Activated T-helper 1 cell treated with anti-CD3 and anti-CD28 coated beads, Interleukin-2, amount 50 U/mL, for 16 hours (primary cell): Measurements from ENCODE around the gene YTHDF1.

Experiments used
- DNase-seq, 2 donors: peaks; one replicate each; pipeline ENCODE4 v3.0.0-alpha.2; 2020; ENCODE audit warnings: low read depth in 1 of 2, low spot score in 1 of 2

YTHDF1 gene

GRCh38 chr20:63248835-63249591 is 33.1 kb upstream of the YTHDF1 start:
- no peak for DNase-seq

DNA sequence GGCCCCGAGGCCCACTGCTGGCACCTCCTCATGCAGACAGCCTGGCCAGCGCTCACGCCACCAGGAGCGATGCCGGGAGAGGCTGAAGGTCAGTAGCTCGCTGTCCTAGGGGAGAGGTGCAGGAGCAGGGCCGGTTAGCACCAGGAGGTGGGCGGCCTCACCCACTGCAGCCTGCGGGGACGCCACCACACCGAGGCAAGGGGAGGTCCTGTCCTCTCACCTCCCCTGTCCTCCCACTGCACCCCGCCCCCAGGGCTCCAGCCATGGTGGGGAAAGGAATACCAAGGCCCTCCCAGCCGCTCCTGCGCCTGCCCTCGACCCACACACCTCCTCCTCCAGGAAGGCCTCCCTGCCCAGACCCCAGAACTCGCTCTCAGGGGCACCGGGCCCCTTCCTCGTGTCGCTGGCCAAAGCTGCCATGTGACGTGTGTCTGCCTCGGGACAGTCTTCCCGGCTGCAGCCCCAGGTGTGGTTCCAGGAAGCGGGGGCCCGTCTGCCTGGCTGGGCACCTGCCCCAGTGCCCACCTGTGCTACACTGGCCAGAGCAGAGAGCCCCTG is 31.8 kb upstream of the YTHDF1 start:
- no peak for DNase-seq

DNA sequence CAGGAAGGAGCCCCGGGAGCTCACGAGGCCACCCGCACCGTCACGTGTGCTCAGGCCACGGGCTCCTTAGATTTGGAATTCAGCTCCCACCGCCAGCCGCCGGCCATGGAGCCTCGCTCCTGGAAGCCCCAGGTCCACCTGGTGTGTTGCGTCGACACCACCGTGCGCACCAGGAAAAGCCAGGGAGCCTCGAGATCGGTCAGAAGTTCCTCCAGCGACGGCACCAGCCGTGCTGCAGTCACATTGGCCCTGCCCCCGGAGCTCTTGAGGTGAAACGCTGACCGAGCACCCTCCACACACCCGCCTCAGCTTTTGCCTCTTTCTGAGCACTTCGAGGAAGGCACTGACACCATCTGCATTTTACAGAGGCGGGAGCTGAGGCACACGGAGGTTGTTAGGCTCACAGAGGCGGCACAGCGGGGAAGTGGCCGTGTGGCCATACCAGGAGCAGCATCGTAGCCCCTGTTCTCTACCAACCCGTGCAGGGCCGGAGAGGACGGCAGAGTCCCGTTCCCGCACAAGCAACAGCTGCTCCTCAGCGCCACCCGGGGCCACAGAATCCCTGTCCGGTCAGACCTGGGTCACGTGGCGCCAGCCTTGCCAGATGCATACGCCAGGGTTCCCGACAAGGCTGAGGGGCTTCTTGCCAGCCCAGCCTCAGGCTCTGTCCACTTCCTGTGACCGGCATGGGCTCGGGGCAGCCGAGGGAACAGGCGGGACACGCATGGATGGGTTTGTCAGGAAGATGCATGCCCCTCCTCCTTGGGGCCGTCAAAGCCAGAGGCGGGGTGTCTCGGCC is 30.8 kb upstream of the YTHDF1 start:
- DNase-seq = no peak

- DNase-seq = no peak
These were observed 28.5 kb upstream of the YTHDF1 start for GRCh38 chr20:63244468-63244867.

- DNase-seq = no peak
These were observed 27.8 kb upstream of the YTHDF1 start for GRCh38 chr20:63243604-63244247.

DNA sequence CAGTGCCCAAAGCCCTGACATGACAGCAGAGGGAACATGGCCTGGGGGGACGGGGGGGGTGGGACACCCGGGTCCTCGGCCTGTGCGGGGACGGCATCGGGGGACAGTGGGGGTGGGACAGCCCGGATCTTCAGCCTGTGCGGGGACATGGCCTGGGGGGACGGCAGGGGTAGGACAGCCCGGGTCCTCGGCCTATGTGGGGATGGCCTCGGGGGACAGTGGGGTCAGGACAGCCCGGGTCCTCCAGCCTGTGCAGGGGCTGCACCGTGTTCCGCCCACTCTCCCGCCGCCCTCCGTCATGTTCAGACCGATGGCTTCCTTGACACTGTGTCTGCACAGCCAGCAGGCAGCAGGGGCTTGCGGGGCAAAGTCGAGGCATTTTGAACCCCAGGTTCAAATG is 26.8 kb upstream of the YTHDF1 start:
- no peak for DNase-seq

- no peak for DNase-seq
These were observed 25.3 kb upstream of the YTHDF1 start for GRCh38 chr20:63241272-63241671.

- DNase-seq = no peak
These were observed 24.1 kb upstream of the YTHDF1 start for GRCh38 chr20:63240004-63240403.

DNA sequence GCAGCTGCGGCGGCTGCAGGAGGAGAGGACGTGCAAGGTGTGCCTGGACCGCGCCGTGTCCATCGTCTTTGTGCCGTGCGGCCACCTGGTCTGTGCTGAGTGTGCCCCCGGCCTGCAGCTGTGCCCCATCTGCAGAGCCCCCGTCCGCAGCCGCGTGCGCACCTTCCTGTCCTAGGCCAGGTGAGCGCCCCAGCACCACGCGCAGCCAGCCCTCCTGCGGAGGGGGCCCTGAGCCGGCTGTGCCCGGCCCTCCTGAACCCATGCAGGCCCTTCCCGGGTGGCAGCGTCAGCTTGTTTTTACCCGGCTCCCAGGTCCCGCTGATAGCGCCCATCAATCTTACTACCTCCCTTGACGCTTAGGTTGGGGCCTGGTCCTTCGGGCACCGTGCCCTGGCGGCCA is 23.5 kb upstream of the YTHDF1 start:
- no peak for DNase-seq

- DNase-seq = no peak
These were observed 22.7 kb upstream of the YTHDF1 start for GRCh38 chr20:63238514-63239125.

GRCh38 chr20:63238031-63238430 is 22.1 kb upstream of the YTHDF1 start:
- no peak for DNase-seq

- DNase-seq = no peak
These were observed 20.3 kb upstream of the YTHDF1 start for GRCh38 chr20:63236116-63236837.

GRCh38 chr20:63235399-63235983 is 19.6 kb upstream of the YTHDF1 start, which contains the start of gene BIRC7:
BIRC7 (plus strand) TSS chr20:63235905; CDS start chr20:63236097, 192 bp downstream.
- no peak for DNase-seq

GRCh38 chr20:63234693-63235398 is 18.9 kb upstream of the YTHDF1 start:
- DNase-seq = no peak

GRCh38 chr20:63233924-63234323 is 18.0 kb upstream of the YTHDF1 start:
- no peak for DNase-seq

GRCh38 chr20:63233061-63233344 is 17.1 kb upstream of the YTHDF1 start:
- no peak for DNase-seq

GRCh38 chr20:63232235-63233060 is 16.5 kb upstream of the YTHDF1 start:
- DNase-seq = no peak

- no peak for DNase-seq
These were observed 14.9 kb upstream of the YTHDF1 start for GRCh38 chr20:63230800-63231268.

GRCh38 chr20:63228806-63229205 is 12.9 kb upstream of the YTHDF1 start:
- no peak for DNase-seq
